Neuronal stem cell (in vitro differentiated cells): ENCODE data around the gene ALPP.
"Not testable (repeated sequence)": the region's sequence is repeated elsewhere in the genome, so short reads cannot be mapped to it uniquely, and the experiment has no call there.

Experiments
- DNase-seq: peaks from one replicate; pipeline ENCODE4 v3.0.0-alpha.2; 2013; ENCODE audit warnings: low spot score
- H2AFZ ChIP-seq: one replicate; pipeline ENCODE4 v1.6.1; 2013; ENCODE audit warnings: mild to moderate bottlenecking, low read length, inconsistent platforms
- H2AK5ac ChIP-seq: 2 replicates; pipeline ENCODE4 v1.6.1; 2013; ENCODE audit warnings: low read depth, mild to moderate bottlenecking, inconsistent platforms, low read length, moderate library complexity, mixed read lengths
- H2BK120ac ChIP-seq: 2 replicates; pipeline ENCODE4 v1.6.1; 2013; ENCODE audit warnings: low read depth, mild to moderate bottlenecking, inconsistent platforms, low read length, moderate library complexity, mixed read lengths
- H2BK12ac ChIP-seq: one replicate; pipeline ENCODE4 v1.6.1; 2013; ENCODE audit warnings: low read length, inconsistent platforms
- H2BK15ac ChIP-seq: 2 replicates; pipeline ENCODE4 v1.6.1; 2013; ENCODE audit warnings: mild to moderate bottlenecking, low read length, inconsistent platforms, mixed read lengths
- H2BK5ac ChIP-seq: one replicate; pipeline ENCODE4 v1.6.1; 2013; ENCODE audit warnings: inconsistent platforms, mild to moderate bottlenecking, low read length, moderate library complexity
- H3K14ac ChIP-seq: one replicate; pipeline ENCODE4 v1.6.1; 2013; ENCODE audit warnings: low read length, inconsistent platforms
- H3K18ac ChIP-seq: 2 replicates; pipeline ENCODE4 v1.6.1; 2013; ENCODE audit warnings: low read length, inconsistent platforms
- H3K23ac ChIP-seq: 2 replicates; pipeline ENCODE4 v1.6.1; 2013; ENCODE audit warnings: low read depth, mild to moderate bottlenecking, mixed read lengths, low read length, inconsistent platforms; ENCODE audit not compliant: poor library complexity
- H3K27ac ChIP-seq: replicated peaks from 3 replicates; pipeline ENCODE4 v1.5.1; 2013; ENCODE audit warnings: low read length, inconsistent platforms
- H3K27me3 ChIP-seq, 3 experiments: 2 replicates each; pipeline ENCODE4 v1.6.1; 2013; ENCODE audit warnings: low read length in 3 of 3, mild to moderate bottlenecking in 2 of 3, inconsistent platforms in 1 of 3, low read depth in 1 of 3, mixed read lengths in 1 of 3, moderate library complexity in 1 of 3; ENCODE audit not compliant: control insufficient read depth in 3 of 3, insufficient read depth in 3 of 3
- H3K36me3 ChIP-seq, 2 donors: replicated peaks in 1 of 2; 2 replicates each; pipeline ENCODE4 v1.6.1; 2013; ENCODE audit warnings: low read length in 2 of 2; ENCODE audit not compliant: control insufficient read depth in 2 of 2, insufficient read depth in 2 of 2
- H3K4ac ChIP-seq: 2 replicates; pipeline ENCODE4 v1.6.1; 2013; ENCODE audit warnings: inconsistent platforms, mild to moderate bottlenecking, low read length, moderate library complexity
- H3K4me1 ChIP-seq, 2 donors: 1 replicate in 1 of 2; 2 replicates in 1 of 2; pipeline ENCODE4 v1.6.1; 2013; ENCODE audit warnings: low read length in 2 of 2, low read depth in 1 of 2; ENCODE audit not compliant: control insufficient read depth in 2 of 2, insufficient read depth in 1 of 2
- H3K4me2 ChIP-seq: one replicate; pipeline ENCODE4 v1.6.1; 2013; ENCODE audit warnings: mild to moderate bottlenecking, low read length, inconsistent platforms; ENCODE audit not compliant: insufficient read depth, poor library complexity, severe bottlenecking
- H3K4me3 ChIP-seq, 2 donors: 2 replicates each; pipeline ENCODE4 v1.5.1; 2013; ENCODE audit warnings: low read length in 2 of 2, mild to moderate bottlenecking in 2 of 2, inconsistent platforms in 1 of 2, moderate library complexity in 1 of 2
- H3K79me1 ChIP-seq: one replicate; pipeline ENCODE4 v1.6.1; 2013; ENCODE audit warnings: low read depth, mild to moderate bottlenecking, inconsistent platforms, low read length, moderate library complexity
- H3K9ac ChIP-seq: one replicate; pipeline ENCODE4 v1.6.1; 2013; ENCODE audit warnings: mild to moderate bottlenecking, low read depth, low read length, inconsistent platforms; ENCODE audit not compliant: poor library complexity
- H3K9me3 ChIP-seq, 2 donors: replicated peaks in 1 of 2; 2 replicates each; pipeline versions ENCODE3 to v1.6.1; 2013; ENCODE audit warnings: low read length in 2 of 2, mild to moderate bottlenecking in 2 of 2, inconsistent platforms in 1 of 2, low read depth in 1 of 2, mixed read lengths in 1 of 2, moderate library complexity in 1 of 2; ENCODE audit not compliant: control insufficient read depth in 2 of 2, insufficient read depth in 1 of 2
- H4K8ac ChIP-seq: one replicate; pipeline ENCODE4 v1.6.1; 2013; ENCODE audit warnings: low read depth, mild to moderate bottlenecking, inconsistent platforms, low read length, moderate library complexity
- H4K91ac ChIP-seq: one replicate; pipeline ENCODE4 v1.6.1; 2013; ENCODE audit warnings: low read length, low read depth, mild to moderate bottlenecking, inconsistent platforms; ENCODE audit not compliant: poor library complexity
- WGBS, 2 donors: extraction: QIAGEN DNeasy Blood & Tissue Kit; methylation state at CpG; one replicate each; pipeline ENCODE4 v1.1.7; 2013; ENCODE audit warnings: missing lambda C conversion rate in 2 of 2, mixed read lengths in 1 of 2; ENCODE audit not compliant: insufficient read length in 2 of 2, insufficient replicate concordance in 1 of 2; ENCODE audit errors: extremely low coverage in 2 of 2; 5-methylcytosine and 5-hydroxymethylcytosine counted together

Gene ALPP

GRCh38 chr2:232390661-232391060 is 12.1 kb downstream of the ALPP start:
- Histone ChIP-seq H2AFZ (no peak overlapping the region), H2BK15ac (no peak overlapping the region), H3K18ac (no peak overlapping the region), H3K27ac (no peak overlapping the region), H3K79me1 (no peaks in the 10 kb centered on the region), H4K91ac (no peak overlapping the region), H3K4me3 (no peak overlapping the region), H3K14ac (no peak overlapping the region), H3K4me1 (peaks cover 0 to 8% of the 10 kb centered on the region in 2 donors), H2BK5ac (no peak overlapping the region), H2BK120ac (no peak overlapping the region), H3K23ac (no peak overlapping the region), H2AK5ac (no peak overlapping the region), H3K4ac (no peak overlapping the region), H4K8ac (no peak overlapping the region), H2BK12ac (no peak overlapping the region), H3K27me3 (peaks cover 33 to 64% (median 44%) of the 10 kb centered on the region in 3 experiments), H3K9me3 (peaks cover 0 to 1% of the 10 kb centered on the region in 2 donors), H3K9ac (no peak overlapping the region), H3K4me2 (no peak overlapping the region), H3K36me3 (no peaks in the 10 kb centered on the region)
- DNase-seq, result no peak
- WGBS, 2 donors, result no CpG with 5 or more reads among the region's 3 CpGs

- H2AFZ ChIP-seq, result no peak overlapping the region
- H3K4ac ChIP-seq, result no peak overlapping the region
- DNase-seq, result no peak
- no peak overlapping the region for H2AK5ac ChIP-seq
- H3K27ac ChIP-seq, result no peak overlapping the region
- H3K79me1 ChIP-seq, result no peaks in the 10 kb centered on the region
- no peak overlapping the region for H3K14ac ChIP-seq
- peaks cover 5 to 39% (median 15%) of the 10 kb centered on the region in 3 experiments for H3K27me3 ChIP-seq
- no peaks in the 10 kb centered on the region for H3K9me3 ChIP-seq
- H4K91ac ChIP-seq, result no peak overlapping the region
- peaks cover 0 to 1% of the 10 kb centered on the region in 2 donors for H3K4me1 ChIP-seq
- no peak overlapping the region for H4K8ac ChIP-seq
- no peak overlapping the region for H2BK15ac ChIP-seq
- no peak overlapping the region for H2BK120ac ChIP-seq
- H3K9ac ChIP-seq, result no peak overlapping the region
- H3K4me2 ChIP-seq, result no peak overlapping the region
- no peak overlapping the region for H3K23ac ChIP-seq
- H3K36me3 ChIP-seq, result no peaks in the 10 kb centered on the region
- no peak overlapping the region for H2BK12ac ChIP-seq
- no peak overlapping the region for H3K18ac ChIP-seq
- WGBS, 2 donors, result no CpG with 5 or more reads among the region's 8 CpGs
- no peak overlapping the region for H3K4me3 ChIP-seq
- H2BK5ac ChIP-seq, result no peak overlapping the region
These were observed 15.0 kb downstream of the ALPP start for GRCh38 chr2:232393556-232393955.

- not testable (repeated sequence) for H3K14ac ChIP-seq, H2BK5ac ChIP-seq, H4K91ac ChIP-seq, H3K4me3 ChIP-seq, H3K18ac ChIP-seq, H2BK15ac ChIP-seq, H2BK120ac ChIP-seq, H2AK5ac ChIP-seq, H3K27ac ChIP-seq, H3K4me1 ChIP-seq, H3K23ac ChIP-seq, H3K9ac ChIP-seq, H3K4me2 ChIP-seq, DNase-seq, H3K79me1 ChIP-seq, H3K9me3 ChIP-seq, H2AFZ ChIP-seq, H4K8ac ChIP-seq, H3K36me3 ChIP-seq, H3K4ac ChIP-seq, H2BK12ac ChIP-seq
- WGBS, 2 donors, result no CpG with 5 or more reads among the region's 7 CpGs
- peaks cover 0 to 30% (median 6%) of the 10 kb centered on the region in 3 experiments for H3K27me3 ChIP-seq
These were observed 15.9 kb downstream of the ALPP start for GRCh38 chr2:232394431-232394830.

GRCh38 chr2:232395586-232395985 is 17.0 kb downstream of the ALPP start:
- no peak overlapping the region for H2BK12ac ChIP-seq
- WGBS, 2 donors, result no CpG with 5 or more reads among the region's 1 CpG
- H2AK5ac ChIP-seq, result no peak overlapping the region
- no peak overlapping the region for H4K8ac ChIP-seq
- H2BK5ac ChIP-seq, result no peak overlapping the region
- no peak overlapping the region for H3K14ac ChIP-seq
- H2AFZ ChIP-seq, result no peak overlapping the region
- no peak overlapping the region for H3K9ac ChIP-seq
- H3K9me3 ChIP-seq, result no peaks in the 10 kb centered on the region
- no peak for DNase-seq
- no peak overlapping the region for H3K4me2 ChIP-seq
- H3K4me1 ChIP-seq, result no peaks in the 10 kb centered on the region
- no peak overlapping the region for H2BK120ac ChIP-seq
- no peak overlapping the region for H2BK15ac ChIP-seq
- H3K23ac ChIP-seq, result no peak overlapping the region
- no peak overlapping the region for H3K4ac ChIP-seq
- no peak overlapping the region for H3K4me3 ChIP-seq
- H3K36me3 ChIP-seq, result no peaks in the 10 kb centered on the region
- H4K91ac ChIP-seq, result no peak overlapping the region
- no peak overlapping the region for H3K27ac ChIP-seq
- H3K18ac ChIP-seq, result no peak overlapping the region
- no peaks in the 10 kb centered on the region for H3K79me1 ChIP-seq
- H3K27me3 ChIP-seq, result peaks cover 0 to 19% (median 0%) of the 10 kb centered on the region in 3 experiments
